Epithelial cell of prostate (primary cell): Measurements from ENCODE around the gene NUP62.

Experiments used
- DNase-seq: peaks from one replicate; pipeline ENCODE4 v3.0.0-alpha.2; 2011; ENCODE audit warnings: low read depth, low spot score
- H3K27ac ChIP-seq: fragments of 450-650 bp; 2 replicates; pipeline ENCODE4 v1.5.1; 2017; ENCODE audit warnings: mild to moderate bottlenecking

Gene NUP62

GRCh38 chr19:49873129-49873521, 56.2 kb downstream of the NUP62 start:
- DNase-seq, result no peak

GRCh38 chr19:49872245-49873128, 56.8 kb downstream of the NUP62 start:
- no peak for DNase-seq

More at GRCh38 chr19:49873129-49873521, 56.2 kb downstream of the NUP62 start:
- no peak overlapping the region for H3K27ac ChIP-seq

GRCh38 chr19:49871349-49871985, 57.8 kb downstream of the NUP62 start:
- DNase-seq, result no peak
- no peak overlapping the region for H3K27ac ChIP-seq

More at GRCh38 chr19:49872245-49873128, 56.8 kb downstream of the NUP62 start:
- H3K27ac ChIP-seq, result no peak overlapping the region

- peak overlapping the region; percentile 93 for H3K27ac ChIP-seq
- DNase-seq, result no peak
These were observed 58.9 kb downstream of the NUP62 start for GRCh38 chr19:49870309-49870901.

GRCh38 chr19:49869484-49870308, 59.6 kb downstream of the NUP62 start:
- peak overlapping the region; percentile 93 for H3K27ac ChIP-seq
- peak; percentile 99 for DNase-seq

- no peak for DNase-seq
- peak overlapping the region; percentile 93 for H3K27ac ChIP-seq
These were observed 60.3 kb downstream of the NUP62 start for GRCh38 chr19:49869009-49869483.

- peak; percentile 49 for DNase-seq
- peak within 1 kb of the TSS; percentile 93 for H3K27ac ChIP-seq
These were observed 62.1 kb downstream of the NUP62 start, which contains the start of gene PNKP for GRCh38 chr19:49866933-49867782. PNKP (minus strand) TSS chr19:49867576; CDS start chr19:49867204, 372 bp downstream.

- DNase-seq, result no peak
- H3K27ac ChIP-seq, result no peak overlapping the region
These were observed 64.4 kb downstream of the NUP62 start for GRCh38 chr19:49864890-49865289.

- H3K27ac ChIP-seq, result no peak overlapping the region
- no peak for DNase-seq
These were observed 65.4 kb downstream of the NUP62 start for GRCh38 chr19:49863935-49864320.

GRCh38 chr19:49863254-49863934, 65.9 kb downstream of the NUP62 start:
- DNase-seq, result no peak
- H3K27ac ChIP-seq, result no peak overlapping the region

- no peak overlapping the region for H3K27ac ChIP-seq
- no peak for DNase-seq
These were observed 66.7 kb downstream of the NUP62 start for GRCh38 chr19:49862391-49863253.

- no peak for DNase-seq
- H3K27ac ChIP-seq, result no peak overlapping the region
These were observed 67.5 kb downstream of the NUP62 start for GRCh38 chr19:49861541-49862378.

GRCh38 chr19:49861107-49861506, 68.2 kb downstream of the NUP62 start:
- no peak overlapping the region for H3K27ac ChIP-seq
- DNase-seq, result no peak

GRCh38 chr19:49860336-49861102, 68.8 kb downstream of the NUP62 start:
- peak overlapping the region; percentile 71 for H3K27ac ChIP-seq
- no peak for DNase-seq

- H3K27ac ChIP-seq, result peak overlapping the region; percentile 71
- no peak for DNase-seq
These were observed 69.5 kb downstream of the NUP62 start for GRCh38 chr19:49859682-49860335.
